GM19372 (cell line): ENCODE results near the gene APOL3.
"Not testable (repeated sequence)": the region's sequence is repeated elsewhere in the genome, so short reads cannot be mapped to it uniquely, and the experiment has no call there.

Experiments
- ATAC-seq: cut with Tn5 transposase; IDR thresholded peaks from one replicate; pipeline ENCODE4 v1.9.1; 2021; ENCODE audit warnings: mild to moderate bottlenecking, low read depth, moderate library complexity; ENCODE audit not compliant: unreplicated experiment

Gene APOL3

DNA sequence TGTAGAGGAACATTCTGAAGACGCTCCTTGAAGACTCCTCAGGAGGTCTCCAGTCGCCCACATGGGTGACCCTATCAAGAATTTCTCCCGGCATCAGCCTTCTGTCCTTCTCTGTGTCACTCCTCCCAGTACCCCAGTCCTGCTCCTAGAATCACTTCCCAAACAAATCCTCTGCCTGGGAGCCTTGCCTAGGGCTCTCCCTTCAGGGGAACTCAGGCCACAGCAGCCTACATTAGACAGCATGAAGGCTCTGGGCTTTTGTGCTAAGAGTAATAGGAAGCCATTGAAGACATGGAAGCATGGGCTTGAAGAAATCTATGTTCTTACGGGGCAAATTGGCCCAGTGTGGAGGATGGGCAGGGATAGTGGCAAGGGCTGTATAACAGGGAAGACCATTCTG is 21.8 kb downstream of the APOL3 start:
- not testable (repeated sequence) for ATAC-seq

DNA sequence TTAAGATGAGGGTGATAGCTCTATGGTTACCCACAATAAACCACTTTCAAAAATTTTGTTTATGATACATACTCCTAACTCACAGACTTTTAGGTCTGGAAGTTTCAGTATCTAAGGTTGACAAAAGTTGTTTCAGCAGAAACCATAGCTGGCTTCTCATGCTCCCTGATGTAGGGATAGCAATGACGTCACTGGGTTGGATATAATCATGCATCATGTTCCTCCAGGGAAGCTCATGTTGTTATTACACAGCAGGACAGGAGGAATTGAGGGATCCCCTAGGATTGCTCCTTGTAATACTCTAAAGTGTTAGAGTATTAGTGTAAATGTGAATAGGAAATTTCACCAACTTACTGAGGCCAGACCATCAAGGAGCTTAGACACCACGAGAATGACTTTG is 23.6 kb downstream of the APOL3 start:
- ATAC-seq = no peak

DNA sequence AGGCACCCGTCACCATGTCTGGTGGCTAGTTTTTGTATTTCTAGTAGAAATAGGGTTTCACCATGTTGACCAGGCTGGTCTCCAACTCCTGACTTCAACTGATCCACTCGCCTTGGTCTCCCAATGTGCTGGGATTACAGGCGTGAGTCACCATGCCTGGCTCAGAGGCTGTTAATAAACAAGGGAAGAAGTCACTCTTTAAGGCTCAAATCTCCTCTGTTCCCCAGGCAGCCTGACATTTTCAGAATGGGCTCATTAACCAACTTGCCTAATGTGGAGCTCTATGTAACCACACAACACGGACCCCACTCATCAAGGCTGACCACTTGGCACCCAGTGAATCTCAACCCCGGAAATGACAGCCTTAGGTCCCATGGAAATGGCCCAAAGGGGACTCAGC is 24.1 kb downstream of the APOL3 start:
- no peak for ATAC-seq

DNA sequence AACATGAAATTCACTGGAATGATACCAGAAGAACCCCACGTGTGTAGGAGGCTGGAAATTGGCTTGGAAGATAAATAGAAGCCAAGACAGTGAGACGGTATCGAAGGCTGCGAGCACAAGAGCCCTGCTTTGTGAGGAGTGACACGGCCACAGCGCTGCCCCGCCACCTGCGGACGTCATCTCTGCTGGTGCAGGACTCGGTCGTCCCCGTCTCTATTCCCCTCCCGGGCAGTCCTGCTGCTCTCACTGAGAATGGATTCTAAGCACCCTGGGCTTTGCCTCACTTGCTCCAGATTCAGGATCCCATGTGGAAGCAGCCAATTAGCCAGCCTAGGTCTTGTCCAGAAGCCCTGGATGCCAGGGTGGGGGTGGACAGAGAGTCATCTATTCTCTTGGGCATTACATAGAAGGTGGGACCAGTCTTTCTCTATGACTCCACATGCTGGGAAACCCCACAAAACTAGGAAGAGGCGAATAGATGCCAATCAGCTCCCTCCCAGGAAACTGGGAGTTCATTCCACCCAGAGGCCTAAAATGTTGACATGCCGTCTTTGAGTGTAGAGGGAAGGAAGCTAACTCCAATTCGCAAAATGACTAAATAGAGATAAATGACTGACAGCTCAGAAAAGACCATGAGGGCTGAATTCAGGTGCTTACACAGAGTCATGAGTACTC is 25.1 kb downstream of the APOL3 start:
- no peak for ATAC-seq

DNA sequence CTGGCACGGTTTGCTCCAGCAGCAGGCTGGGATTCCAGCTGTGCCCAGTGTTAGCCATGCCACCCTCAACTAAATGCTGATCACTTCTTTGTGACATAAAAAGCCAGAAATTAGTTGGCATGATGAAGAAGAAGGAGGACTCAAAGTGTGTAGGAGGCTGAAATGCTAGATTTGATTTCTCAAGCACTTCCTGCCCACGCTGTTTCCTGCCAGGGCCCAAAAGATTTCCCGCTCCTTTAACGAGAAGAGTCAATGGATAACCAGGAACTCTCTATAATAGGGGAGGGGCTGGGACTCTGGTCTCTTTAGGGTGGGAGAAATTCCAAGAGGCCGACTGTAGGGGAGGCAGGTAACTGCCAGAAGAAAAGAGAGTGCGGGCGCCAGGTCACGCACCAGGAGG is 26.4 kb downstream of the APOL3 start:
- no peak for ATAC-seq

DNA sequence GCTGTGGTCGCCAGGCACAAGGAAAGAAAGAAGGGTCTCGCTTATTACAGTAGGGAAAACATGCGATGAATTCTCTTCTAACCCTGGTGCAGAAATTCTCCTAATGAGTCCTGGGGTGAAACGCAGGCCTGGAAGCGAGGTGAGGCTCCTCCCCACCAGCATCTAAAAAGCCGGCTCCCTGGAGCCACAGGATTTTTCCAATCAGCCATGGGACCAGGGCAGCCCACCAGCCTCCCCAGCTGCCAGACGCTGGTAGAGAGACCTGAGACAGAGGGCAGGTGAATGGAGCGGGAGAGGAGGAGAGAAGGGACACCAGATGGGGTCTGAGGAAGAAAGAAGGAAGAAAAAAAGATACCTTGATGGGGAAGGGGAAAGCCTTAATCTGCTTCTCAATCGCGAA is 28.6 kb downstream of the APOL3 start:
- no peak for ATAC-seq

DNA sequence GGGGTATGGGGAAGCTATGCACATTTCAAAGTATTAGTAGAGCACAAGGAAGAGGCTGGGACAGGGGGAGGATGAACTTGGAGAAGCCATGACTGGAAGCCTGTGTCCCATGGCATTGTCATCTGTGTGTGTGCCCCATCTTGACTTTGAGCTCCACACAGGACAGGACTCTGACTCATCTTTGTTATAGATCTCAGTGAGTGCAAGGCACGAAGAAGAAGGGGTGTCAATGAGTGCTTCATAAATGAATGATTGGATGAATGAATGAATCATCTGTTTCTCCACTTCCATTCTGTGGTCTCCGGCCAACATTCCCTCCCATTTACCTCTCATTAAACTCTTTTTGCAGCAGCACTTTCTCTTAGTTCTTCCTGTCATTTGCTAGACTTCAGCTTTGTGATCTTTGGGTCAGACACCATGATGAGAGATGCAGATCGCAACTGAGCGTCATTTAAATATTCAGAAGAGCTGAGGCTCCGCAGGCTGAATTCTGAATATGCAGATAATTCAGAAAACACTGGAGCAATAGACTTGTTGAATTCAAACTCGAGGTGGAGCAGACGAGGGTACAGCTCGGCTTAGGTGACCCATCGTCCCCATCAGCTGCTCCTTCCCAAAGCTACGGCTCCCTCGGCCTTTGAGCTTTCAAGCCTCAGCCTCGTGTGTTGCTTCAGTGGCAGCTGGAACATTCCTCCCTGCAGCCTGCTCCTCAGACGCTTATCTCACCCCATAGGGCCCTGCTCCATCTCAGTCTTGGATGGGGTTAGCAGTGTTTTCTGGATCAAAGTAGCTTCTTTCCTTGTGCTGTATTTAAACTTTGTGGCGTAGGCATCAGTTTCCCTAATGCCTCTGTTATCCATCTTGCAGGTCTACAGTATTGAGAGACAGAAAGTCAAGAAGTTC is 30.8 kb downstream of the APOL3 start:
- ATAC-seq = no peak

DNA sequence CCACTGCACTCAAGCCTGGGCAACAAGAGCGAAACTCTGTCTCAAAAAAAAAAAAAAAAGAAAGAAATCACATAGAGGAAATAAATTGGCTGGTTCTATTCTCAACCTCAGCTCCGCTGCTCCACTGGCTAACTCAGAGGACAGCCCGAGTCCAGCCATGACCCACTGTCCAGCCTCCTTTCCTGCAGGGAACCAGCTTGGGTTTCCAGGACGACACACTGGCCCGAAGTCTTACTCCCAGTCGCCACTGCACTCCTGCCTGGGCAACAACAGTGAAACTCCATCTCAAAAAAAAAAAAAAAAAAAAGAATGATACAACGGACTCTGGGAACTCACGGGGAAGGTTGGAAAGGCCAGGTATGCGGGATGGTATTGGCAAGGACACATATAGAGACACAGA is 31.5 kb downstream of the APOL3 start:
- ATAC-seq = no peak

DNA sequence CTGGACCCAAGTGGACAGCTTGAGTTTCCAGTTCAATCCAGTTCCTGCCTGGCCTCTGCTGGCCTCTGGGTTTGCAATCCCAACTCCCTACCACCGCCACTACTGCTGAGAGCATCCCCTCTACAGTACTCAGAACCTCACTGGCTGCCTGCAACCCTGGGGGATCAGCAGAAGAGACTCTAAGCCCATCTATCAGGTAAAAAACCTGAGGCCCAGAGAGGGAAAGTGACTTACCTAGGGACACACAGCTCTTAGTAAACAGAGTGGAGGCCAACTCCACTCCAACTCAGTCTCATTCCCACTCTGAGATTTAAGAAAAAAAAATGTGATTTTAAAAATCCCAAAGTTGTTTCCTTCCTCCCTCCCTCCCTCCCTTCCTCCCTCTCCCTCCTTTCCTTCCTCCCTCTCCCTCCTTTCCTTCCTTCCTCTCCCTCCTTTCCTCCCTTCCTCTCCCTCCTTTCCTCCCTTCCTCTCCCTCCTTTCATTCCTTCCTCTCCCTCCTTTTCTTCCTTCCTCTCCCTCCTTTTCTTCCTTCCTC is 34.5 kb downstream of the APOL3 start:
- ATAC-seq = no peak

DNA sequence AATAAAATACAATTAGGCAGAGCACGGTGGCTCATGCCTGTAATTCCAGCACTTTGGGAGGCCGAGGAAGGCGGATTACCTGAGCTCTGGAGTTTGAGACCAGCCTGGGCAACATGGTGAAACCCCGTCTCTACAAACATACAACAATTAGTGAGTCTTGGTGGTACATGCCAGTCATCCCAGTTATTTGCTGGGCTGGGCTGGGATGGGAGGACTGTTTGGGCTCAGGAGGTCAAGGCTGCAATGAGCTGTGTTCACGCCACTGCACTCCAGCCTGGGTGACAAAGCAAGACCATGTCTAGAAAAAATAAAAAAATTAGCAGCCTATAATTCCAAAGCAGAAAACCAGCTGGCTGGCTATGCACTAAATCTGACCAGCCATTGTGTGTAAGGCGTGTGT is 35.1 kb downstream of the APOL3 start:
- ATAC-seq = no peak

DNA sequence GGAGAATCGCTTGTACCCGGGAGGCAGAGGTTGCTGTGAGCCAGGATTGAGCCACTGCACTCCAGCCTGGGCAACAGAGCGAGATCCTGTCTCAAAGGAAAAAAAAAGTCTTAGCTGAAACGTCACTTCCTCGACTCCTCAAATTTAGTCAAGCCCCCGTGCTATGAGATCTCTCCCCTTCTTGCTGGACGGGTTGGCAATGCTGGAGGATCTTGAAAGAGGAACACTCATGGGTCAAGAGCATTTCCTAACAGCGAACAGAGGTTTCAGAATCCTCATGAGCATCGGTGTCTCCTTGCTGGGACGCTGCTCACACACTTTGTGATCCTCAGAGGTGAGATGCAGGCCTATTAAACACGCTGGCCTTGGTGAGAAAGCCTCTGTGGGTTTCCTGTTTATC is 35.9 kb downstream of the APOL3 start:
- no peak for ATAC-seq

DNA sequence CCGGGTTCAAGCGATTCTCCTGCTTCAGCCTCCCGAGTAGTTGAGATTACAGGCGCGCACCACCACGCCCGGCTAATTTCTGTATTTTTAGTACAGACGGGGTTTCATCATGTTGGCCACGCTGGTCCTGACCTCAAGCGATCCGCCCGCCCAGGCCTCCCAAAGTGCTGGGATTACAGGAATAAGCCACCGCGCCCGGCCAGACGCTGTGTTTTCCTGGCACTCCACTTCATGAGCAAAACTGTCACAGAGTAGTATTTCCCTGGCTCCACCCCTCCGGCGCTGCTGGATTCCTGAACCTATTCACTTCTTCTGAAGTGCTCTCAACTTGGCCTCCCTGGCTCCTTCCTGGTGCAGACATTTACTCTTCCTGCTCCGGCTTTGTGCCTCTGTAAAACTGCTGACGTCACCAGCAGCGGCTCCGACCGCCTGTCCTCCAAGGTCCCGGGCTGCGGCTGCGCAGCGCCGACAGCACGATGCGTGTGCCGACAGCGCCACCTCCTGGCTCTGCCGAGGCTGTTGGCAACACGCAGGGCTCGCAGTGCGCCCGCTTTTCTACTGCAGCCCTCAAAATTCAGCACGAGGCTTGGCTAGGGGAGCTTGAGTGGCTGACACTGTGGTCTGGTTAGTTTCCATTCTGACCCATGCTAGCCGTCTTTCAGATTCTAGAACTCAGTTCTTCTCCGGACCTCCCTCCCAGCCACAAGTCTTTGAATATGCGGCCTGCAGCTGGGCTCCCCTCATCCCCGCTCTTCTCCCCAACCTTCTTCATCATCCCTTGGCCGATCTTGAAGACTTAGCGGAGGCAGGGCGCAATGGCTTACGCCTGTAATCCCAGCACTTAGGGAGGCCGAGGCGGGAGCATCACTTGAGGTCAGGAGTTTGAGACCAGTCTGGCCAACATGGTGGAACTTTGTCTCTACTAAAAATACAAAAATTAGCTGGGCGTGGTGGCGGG is 36.6 kb downstream of the APOL3 start:
- peak; percentile 91 for ATAC-seq

DNA sequence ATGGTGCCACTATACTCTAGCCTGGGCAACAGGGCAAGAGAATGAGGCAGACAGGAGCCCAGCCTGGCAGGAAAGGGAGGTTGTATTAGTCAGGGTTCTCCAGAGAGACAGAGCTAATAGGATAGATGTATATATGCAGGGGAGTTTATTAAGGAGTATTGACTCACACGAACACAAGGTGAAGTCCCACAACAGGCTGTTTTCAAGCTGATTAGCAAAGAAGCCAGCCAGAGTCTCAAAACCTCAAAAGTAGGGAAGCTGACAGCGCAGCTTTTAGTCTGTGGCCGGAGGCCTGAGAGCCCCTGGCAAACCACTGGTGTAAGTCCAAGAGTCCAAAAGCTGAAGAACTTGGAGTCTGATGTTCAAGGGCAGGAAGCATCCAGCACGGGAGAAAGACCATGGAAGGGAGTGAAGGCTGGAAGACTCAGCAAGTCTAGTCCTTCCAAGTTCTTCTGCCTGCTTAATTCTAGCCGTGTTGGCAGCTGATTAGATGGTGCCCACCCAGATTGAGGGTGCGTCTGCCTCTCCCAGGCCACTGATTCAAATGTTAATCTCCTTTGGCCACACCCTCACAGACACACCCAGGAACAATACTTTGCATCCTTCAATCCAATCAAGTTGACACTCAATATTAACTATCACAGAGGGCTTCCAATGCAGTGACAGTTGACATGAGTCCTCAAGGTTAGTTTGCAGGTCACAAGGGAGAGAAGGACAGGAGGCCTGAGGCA is 39.8 kb downstream of the APOL3 start:
- ATAC-seq = not testable (repeated sequence)

DNA sequence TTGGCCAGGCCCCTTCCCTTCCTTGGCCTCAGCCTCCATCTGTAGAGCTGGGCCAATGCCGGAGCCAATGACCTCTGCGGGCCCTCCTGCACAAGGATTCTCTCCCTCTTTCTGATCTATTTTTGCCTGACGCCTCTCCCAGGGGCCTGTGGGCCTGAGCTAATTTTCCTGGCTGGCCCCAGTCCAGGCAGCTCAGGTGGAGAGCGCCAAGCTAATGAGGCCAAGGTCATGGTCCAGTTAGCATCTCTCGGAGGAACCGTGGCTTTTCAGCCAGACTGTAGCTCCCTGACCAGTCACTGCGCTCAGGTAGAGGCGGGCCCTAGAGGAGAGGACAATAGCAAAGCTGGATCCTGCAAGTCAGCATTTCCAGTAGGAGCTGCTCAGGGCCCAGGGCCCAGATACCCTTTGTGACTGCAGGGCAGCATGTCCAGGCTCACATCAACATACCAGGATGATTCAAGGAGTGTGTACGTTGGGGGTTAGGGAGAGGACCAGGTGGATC is 43.5 kb downstream of the APOL3 start:
- ATAC-seq = no peak

DNA sequence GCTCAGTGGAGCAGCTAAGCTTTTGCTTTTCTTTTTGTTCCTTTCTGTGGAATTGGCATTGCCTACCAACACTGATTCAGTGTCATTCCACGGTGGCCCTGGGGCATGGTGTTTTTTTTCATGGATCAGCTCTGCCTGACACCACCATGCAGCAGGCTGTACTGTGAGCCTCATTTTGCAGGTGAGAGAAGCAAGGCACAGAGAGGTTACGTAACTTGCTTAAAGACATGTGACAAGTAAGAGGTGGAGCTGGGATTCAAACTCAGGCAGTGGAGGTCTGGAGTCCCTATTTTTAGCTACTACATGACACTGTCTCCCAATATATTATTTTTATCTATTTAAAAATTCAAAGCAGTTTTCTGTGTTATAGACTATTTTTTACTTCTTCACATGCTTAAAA is 44.4 kb downstream of the APOL3 start:
- ATAC-seq = no peak

DNA sequence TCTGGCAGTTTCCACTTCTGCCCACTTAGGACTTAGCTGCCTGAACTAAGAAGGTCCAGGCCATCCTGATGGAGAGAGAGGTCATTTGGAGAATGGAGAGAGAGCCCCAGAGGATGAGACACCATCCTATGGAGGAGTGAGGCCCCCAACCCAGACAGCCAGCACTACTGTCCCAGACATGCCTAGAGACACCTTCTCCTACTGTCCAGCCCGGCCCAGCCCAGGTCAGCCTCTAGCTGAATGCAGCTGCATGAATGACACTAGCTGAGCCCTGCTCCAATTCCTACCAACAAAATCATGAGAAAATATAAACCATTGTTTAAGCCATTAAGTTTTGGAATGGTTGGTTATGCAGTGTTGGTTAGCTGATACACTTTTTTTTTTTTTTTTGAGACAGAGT is 47.4 kb downstream of the APOL3 start:
- no peak for ATAC-seq

DNA sequence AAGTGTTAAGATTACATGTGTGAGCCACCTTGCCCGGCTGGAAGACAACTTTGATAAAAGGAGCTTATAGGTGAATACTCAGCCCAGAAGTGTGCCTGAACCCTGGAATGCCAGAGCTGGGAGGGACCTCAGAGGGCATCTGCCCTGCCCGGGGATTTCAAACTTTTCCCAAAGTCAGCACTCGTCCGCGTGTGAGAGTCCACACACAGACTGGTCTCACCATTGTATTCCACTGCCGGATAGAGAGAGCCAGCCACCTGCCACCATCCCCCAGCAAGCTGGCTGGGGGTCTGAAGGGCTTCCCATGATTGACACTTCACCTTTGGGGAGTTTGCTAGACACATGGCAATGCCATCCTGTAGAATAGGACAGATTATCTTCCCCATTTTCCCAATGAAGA is 49.2 kb downstream of the APOL3 start:
- no peak for ATAC-seq

DNA sequence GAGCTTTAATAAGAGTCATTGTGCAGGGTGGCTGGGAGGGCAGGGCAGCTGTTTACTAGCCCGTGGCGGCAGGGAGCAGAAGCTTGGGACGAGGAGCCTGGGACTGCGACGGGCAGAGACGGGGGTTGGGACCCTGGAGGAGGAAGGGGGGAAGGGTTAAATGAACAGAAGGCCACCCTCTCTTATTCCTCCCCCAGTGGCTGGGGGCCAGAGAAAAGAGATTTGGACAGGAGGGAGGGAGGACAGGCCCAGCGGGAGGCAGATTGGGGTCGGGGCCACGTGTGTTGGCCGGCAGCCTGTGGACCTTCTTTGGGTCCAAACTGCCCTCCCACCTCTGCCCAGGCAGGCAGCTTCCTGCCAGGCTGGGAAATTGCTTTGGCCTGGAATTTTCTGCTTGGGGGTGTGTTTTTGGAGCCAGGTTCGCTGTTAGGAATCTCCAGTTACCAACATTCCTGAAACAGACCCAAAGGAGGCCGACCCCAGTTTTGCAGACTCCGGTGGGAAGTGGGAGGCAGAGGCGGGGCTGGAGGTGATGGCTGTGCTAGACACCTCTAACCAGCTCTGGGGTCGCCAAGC is 50.2 kb downstream of the APOL3 start:
- no peak for ATAC-seq

DNA sequence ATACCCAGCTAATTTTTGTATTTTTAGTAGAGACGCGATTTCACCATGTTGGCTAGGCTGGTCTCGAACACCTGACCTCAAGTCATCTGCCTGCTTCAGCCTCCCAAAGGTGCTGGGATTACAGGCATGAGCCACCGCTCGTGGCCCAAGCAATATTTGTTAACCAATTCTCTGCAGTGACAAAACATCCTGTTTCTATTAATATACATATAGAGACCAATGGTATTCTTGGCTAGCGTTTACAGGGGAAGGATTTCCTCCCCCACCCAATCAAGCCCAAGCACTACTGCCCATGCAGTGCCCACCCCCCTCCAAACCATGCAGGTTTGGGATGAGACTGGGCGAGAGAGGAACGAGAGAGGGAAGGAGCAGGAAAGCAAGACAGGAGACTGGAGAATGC is 53.1 kb downstream of the APOL3 start:
- ATAC-seq = no peak
